Type B pancreatic cell (in vitro differentiated cells): ENCODE measurements around the gene FGD3. TPM values are rescaled to one million over a fixed set of nuclear protein-coding genes. Genes with fewer than 3 reads are reported as not detected.

ENCODE experiments used
- DNase-seq: peaks from one replicate; pipeline ENCODE4 v3.0.0; 2021; ENCODE audit warnings: mixed read lengths; ENCODE audit not compliant: unreplicated experiment; ENCODE audit errors: extremely low spot score
- H3K27ac Mint-ChIP-seq: 2 replicates; pipeline ENCODE4 v1.8.0; 2021; ENCODE audit warnings: mild to moderate bottlenecking, mixed read lengths
- H3K27me3 Mint-ChIP-seq: 2 replicates; pipeline ENCODE4 v1.8.0; 2021; ENCODE audit warnings: mixed read lengths
- H3K36me3 Mint-ChIP-seq: 2 replicates; pipeline ENCODE4 v1.8.0; 2021; ENCODE audit warnings: mixed read lengths
- H3K4me1 Mint-ChIP-seq: one replicate; pipeline ENCODE4 v1.8.0; 2021; ENCODE audit warnings: mixed read lengths; ENCODE audit not compliant: unreplicated experiment
- H3K4me3 Mint-ChIP-seq: 2 replicates; pipeline ENCODE4 v1.8.0; 2021; ENCODE audit warnings: mild to moderate bottlenecking, mixed read lengths
- H3K9me3 Mint-ChIP-seq: 2 replicates; pipeline ENCODE4 v1.8.0; 2021; ENCODE audit warnings: mixed read lengths
- total RNA-seq: library from RNA; stranded (reverse); gene quantifications from 2 replicates; pipeline ENCODE4 v1.2.1, GENCODE V29; 2021; ENCODE audit warnings: low replicate concordance
- TF ChIP-seq, protein P1 (sequence below): fragments of 200-600 bp; sonication (generic); conservative IDR thresholded peaks from 2 replicates; pipeline ENCODE4 v1.5.0; 2021; ENCODE audit warnings: antibody characterized with exemption, mild to moderate bottlenecking

The FGD3 gene
- total RNA-seq, 1 donor from 2014 or later: 5.5 TPM

DNA sequence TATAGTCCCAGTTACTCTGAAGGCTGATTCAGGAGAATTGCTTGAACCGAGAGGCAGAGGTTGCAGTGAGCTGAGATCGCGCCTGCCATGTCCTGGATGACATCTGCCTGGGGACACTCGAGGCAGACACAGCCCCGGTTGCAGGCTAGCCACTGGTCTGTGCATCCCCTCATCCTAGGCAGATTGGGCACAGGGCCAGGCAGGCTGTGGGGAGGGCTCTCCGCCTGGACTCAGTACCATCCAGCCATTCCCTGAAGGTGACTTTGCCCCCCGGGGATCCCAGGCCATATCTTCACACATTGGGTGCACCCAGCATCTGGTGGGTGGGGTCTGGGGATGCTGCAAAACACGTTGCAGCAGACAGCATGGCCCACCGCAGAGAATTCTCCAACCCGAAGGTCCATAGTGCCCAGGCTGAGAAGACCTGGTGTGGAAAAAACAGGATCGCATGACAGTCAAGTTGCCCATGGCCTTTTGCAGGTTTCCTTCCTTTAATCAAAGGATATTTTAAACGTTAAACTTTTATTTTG is 60.3 kb downstream of the FGD3 start:
- Mint-ChIP-seq H3K4me1 (peaks cover 5% of the 10 kb centered on the region), H3K9me3 (no peaks in the 10 kb centered on the region), H3K27ac (no peak overlapping the region), H3K27me3 (no peaks in the 10 kb centered on the region), H3K36me3 (no peaks in the 10 kb centered on the region), H3K4me3 (no peak overlapping the region)
- DNase-seq: no peak
- TF ChIP-seq, protein P1, sequence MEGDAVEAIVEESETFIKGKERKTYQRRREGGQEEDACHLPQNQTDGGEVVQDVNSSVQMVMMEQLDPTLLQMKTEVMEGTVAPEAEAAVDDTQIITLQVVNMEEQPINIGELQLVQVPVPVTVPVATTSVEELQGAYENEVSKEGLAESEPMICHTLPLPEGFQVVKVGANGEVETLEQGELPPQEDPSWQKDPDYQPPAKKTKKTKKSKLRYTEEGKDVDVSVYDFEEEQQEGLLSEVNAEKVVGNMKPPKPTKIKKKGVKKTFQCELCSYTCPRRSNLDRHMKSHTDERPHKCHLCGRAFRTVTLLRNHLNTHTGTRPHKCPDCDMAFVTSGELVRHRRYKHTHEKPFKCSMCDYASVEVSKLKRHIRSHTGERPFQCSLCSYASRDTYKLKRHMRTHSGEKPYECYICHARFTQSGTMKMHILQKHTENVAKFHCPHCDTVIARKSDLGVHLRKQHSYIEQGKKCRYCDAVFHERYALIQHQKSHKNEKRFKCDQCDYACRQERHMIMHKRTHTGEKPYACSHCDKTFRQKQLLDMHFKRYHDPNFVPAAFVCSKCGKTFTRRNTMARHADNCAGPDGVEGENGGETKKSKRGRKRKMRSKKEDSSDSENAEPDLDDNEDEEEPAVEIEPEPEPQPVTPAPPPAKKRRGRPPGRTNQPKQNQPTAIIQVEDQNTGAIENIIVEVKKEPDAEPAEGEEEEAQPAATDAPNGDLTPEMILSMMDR: no peak

DNA sequence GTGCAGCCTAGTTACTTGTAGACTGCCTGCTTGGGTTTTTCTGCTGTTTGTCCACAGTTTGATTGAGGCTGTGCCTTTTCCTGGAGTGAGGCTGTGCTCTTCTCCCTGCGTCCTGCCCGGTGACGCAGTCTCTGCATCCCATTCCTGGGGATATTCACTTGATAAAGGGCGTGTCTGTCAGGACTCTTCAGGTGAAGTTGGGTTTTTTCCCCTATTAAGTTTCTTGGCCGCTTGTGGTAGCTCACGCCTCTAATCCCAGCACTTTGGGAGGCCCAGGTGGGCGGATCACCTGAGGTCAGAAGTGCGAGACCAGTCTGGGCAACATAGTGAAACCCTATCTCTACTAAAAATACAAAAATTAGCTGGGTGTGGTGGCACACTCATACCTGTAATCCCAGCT is 61.1 kb downstream of the FGD3 start:
- Mint-ChIP-seq H3K9me3 (no peaks in the 10 kb centered on the region), H3K4me3 (no peak overlapping the region), H3K27me3 (no peaks in the 10 kb centered on the region), H3K27ac (no peak overlapping the region), H3K4me1 (peaks cover 4% of the 10 kb centered on the region), H3K36me3 (no peaks in the 10 kb centered on the region)
- DNase-seq: no peak
- TF ChIP-seq, protein P1: no peak

DNA sequence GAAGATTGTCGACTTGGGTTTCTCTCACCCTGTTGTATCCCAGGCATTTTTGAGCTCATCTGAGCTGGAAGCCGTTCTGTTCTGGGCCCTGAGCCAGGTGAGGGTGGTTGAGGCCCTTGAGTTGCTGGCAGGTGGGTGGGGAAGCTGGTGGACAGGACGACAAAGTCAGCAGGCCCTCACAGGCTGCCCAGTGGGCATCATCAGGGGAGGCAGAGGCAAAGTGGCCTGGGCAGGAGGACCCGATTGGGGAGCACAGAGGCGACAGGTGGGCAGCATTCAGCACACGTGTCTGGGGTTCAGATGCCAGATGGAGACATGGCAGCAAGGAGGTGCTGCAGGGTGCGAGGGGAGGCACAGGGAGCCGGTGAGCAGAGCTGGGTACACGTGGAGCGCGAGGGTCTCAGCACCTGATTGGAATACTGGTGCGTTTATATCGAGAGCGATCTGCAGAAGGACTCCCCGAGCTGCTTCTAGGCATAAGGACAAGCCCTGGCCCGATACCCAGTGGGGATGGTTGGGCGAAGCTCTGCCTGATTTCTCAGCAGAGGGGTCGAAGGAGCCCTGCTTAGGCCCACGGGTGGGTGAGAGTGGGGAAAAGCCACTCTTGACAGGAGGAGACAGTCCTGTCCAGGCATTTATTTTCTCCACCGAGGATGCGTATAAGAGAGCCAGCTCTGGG is 62.2 kb downstream of the FGD3 start:
- no peak overlapping the region for H3K4me3 Mint-ChIP-seq
- H3K9me3 Mint-ChIP-seq: no peaks in the 10 kb centered on the region
- no peak overlapping the region for H3K27ac Mint-ChIP-seq
- no peak for DNase-seq
- no peaks in the 10 kb centered on the region for H3K36me3 Mint-ChIP-seq
- H3K27me3 Mint-ChIP-seq: no peaks in the 10 kb centered on the region
- peaks cover 4% of the 10 kb centered on the region for H3K4me1 Mint-ChIP-seq
- TF ChIP-seq, protein P1: no peak

DNA sequence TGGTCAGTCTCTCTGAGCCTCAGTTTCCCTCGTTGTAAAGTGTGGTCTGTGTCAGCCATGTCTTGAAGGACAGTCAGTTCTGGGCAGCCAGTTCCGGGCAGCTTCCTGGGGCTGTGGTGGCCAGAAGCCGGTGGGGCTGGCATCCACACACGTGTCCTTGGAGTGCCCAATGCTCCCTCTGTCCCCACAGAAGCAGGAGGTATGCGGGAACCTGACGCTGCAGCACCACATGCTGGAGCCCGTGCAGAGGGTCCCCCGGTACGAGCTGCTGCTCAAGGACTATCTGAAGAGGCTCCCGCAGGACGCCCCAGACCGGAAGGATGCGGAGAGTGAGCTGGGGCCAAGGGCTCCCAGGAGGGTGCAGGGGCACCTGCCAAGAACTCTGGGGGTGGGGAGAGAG is 62.7 kb downstream of the FGD3 start:
- H3K4me1 Mint-ChIP-seq: peaks cover 4% of the 10 kb centered on the region
- no peaks in the 10 kb centered on the region for H3K36me3 Mint-ChIP-seq
- DNase-seq: no peak

DNA sequence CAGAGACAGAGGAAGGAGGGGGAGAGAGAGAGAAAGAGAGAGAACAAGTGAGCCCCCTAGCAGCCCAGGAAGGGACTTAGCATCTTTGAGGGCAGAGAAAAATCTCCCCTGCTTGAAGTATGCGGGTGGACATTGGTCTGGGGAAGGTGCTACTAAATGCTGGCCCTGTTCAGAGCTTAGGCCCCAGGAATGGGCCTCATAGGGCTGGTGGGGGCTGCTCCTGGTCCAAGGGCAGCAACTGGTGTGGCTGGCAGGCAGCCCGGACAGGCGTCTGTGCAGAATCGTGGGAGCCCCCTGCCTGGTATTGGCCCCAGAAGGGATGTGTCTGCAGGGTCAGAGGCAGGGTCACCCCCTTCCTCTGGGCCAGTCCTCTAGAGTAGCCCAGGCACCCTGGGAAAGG is 63.4 kb downstream of the FGD3 start:
- H3K4me3 Mint-ChIP-seq: no peak overlapping the region
- no peaks in the 10 kb centered on the region for H3K36me3 Mint-ChIP-seq
- H3K9me3 Mint-ChIP-seq: no peaks in the 10 kb centered on the region
- H3K4me1 Mint-ChIP-seq: peaks cover 4% of the 10 kb centered on the region
- no peaks in the 10 kb centered on the region for H3K27me3 Mint-ChIP-seq
- H3K27ac Mint-ChIP-seq: no peak overlapping the region
- no peak for DNase-seq
- TF ChIP-seq, protein P1: no peak

More for the DNA sequence above, 62.7 kb downstream of the FGD3 start:
- no peak overlapping the region for H3K27ac Mint-ChIP-seq
- H3K27me3 Mint-ChIP-seq: no peaks in the 10 kb centered on the region
- H3K4me3 Mint-ChIP-seq: no peak overlapping the region
- TF ChIP-seq, protein P1: no peak
- H3K9me3 Mint-ChIP-seq: no peaks in the 10 kb centered on the region
